HUES48 (cell line): Measurements from ENCODE around the gene DPT.
"Not testable (repeated sequence)": the region's sequence is repeated elsewhere in the genome, so short reads cannot be mapped to it uniquely, and the experiment has no call there.

Experiments used
- H3K27ac ChIP-seq: one replicate; pipeline ENCODE4 v1.7.0; 2013; ENCODE audit warnings: low read depth, low read length, inconsistent platforms
- H3K27me3 ChIP-seq: 2 replicates; pipeline ENCODE4 v1.6.1; 2013; ENCODE audit warnings: mild to moderate bottlenecking, low read length; ENCODE audit not compliant: control insufficient read depth, insufficient read depth
- H3K36me3 ChIP-seq: 2 replicates; pipeline ENCODE4 v1.6.1; 2013; ENCODE audit warnings: low read length; ENCODE audit not compliant: control insufficient read depth, insufficient read depth
- H3K4me1 ChIP-seq: 2 replicates; pipeline ENCODE4 v1.6.1; 2013; ENCODE audit warnings: mild to moderate bottlenecking, low read length; ENCODE audit not compliant: control insufficient read depth, insufficient read depth
- H3K4me3 ChIP-seq: 2 replicates; pipeline ENCODE4 v1.5.1; 2013; ENCODE audit warnings: mild to moderate bottlenecking, low read depth, low read length
- H3K9ac ChIP-seq: 2 replicates; pipeline ENCODE4 v1.6.1; 2013; ENCODE audit warnings: mild to moderate bottlenecking, low read depth, low read length, moderate library complexity
- H3K9me3 ChIP-seq: 2 replicates; pipeline ENCODE4 v1.6.1; 2013; ENCODE audit warnings: low read length; ENCODE audit not compliant: control insufficient read depth, insufficient read depth

DPT gene

DNA sequence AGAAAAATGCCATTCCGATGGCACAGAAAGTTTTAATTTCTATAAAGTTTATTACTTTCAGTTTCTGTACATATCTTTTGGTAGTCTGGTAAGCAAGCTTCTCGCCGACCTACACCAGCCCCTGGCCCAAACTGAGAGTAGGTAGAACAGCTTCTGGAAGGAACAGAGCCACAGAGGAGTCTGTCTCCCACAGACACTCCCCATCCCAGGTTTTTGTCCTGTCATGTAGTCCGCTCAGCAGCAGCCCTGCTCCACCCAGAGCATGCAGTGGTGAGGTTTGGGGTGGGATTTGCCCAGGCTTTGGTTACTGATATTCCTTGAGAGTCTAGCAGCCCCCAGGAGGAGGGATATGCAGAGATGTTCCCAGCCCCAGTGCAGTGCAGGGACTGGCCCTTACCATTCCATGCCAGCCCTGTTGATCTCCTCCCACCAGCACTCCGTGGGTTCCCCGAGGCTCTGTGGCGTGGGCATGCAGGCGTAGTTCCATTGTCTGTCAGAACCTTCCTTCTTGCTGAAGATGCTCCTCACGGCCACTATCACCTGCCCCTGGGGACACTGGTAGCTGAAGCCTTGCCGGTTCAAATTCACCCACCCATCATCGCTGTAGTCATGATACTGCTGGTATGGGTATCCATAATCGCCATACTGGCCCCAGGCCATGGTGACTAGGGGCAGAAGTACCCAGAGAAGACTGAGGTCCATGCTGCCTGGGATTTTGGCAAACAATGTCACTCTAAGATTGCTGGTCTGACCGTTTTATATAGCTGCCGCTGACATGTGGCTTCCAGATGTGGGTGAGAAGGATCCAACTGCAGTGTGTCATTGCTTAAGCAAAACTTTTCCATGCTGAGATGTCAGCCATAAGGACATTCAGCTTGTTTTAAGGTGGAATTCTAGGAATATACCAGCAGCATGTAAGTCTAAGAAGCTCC lies at the start of gene DPT:
DPT (minus strand) TSS at position 734 of the 932 bp plus-strand sequence; CDS start at position 702, 32 bp downstream.
- Histone ChIP-seq H3K27me3 (no peaks in the 10 kb centered on the region), H3K27ac (no peak within 1 kb of the TSS), H3K9ac (no peak within 1 kb of the TSS), H3K4me3 (no peak within 1 kb of the TSS), H3K9me3 (no peaks in the 10 kb centered on the region), H3K36me3 (no peaks in the 10 kb centered on the region), H3K4me1 (no peaks in the 10 kb centered on the region)

DNA sequence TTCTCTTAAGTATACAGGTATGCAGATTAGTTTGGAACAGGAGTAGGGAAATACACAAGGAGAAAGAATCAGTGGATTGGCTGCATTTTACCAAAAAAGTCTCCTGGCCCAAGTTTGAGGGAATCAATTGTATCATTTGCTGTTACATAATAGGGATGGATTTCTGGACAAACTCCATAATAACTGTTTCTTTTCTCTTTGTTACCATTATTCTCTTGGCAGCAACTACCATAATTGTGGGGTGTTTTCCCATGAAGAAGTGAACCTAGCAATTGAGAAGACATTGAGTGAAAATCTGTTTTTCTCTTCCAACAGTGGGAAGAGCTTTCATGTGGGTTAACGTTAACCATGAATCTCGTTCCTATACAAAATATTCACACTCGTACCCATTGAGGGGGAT lies 46.4 kb upstream of the DPT start:
- Histone ChIP-seq H3K4me3 (no peak overlapping the region), H3K9me3 (no peaks in the 10 kb centered on the region), H3K27me3 (no peaks in the 10 kb centered on the region), H3K27ac (no peak overlapping the region), H3K36me3 (no peaks in the 10 kb centered on the region), H3K9ac (no peak overlapping the region), H3K4me1 (no peaks in the 10 kb centered on the region)

DNA sequence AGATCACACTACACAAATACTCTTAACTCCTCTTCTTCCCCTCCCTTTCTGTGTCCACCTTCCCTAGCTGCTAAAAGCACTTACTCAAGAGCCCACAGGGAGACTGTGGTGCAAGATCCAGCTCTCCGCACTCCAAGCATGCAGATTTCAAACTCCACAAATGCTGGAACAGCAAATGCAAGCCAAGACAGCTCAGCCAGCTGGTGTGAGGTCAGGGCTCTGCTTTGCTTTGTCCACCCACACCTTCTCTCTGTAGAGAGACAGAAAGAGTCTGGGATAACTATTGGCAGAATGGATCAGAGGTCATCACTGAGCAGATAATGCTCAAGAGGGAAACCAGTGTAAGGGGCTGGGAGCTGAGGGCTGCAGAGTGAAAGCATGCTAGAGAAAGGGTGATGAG lies 45.2 kb upstream of the DPT start:
- Histone ChIP-seq H3K4me3 (no peak overlapping the region), H3K27me3 (no peaks in the 10 kb centered on the region), H3K9ac (no peak overlapping the region), H3K9me3 (no peaks in the 10 kb centered on the region), H3K36me3 (no peaks in the 10 kb centered on the region), H3K27ac (no peak overlapping the region), H3K4me1 (no peaks in the 10 kb centered on the region)

DNA sequence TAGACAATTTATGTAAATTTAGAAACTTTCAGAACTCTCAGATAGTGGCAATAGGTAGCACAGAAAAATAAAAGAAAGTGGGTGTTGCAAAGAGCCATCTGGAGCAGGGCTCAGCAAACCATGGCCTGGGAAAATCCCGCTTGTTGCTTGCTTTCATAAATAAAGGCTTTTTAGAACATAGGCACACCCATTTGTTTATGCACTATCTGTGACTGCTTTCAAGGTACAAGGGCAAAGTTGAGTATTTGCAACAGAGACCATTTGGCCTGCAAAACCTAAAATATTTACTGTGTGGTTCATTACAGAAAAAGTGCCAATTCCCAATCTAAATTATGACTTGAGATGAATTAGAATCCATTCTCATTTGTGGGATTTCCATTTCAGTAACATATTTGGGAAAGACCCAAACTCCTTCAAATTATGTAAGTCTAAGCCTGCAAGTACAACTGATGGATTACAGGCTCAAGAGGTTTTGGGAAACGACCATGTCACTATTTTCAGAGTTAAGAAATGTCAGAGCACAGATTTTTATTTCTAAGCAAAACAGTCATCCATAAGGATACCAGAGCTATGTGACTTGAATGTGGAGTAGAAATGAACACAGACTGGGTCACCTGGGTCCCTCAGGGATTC lies 43.5 kb upstream of the DPT start:
- Histone ChIP-seq H3K27ac (no peak overlapping the region), H3K9ac (no peak overlapping the region), H3K36me3 (no peaks in the 10 kb centered on the region), H3K9me3 (no peaks in the 10 kb centered on the region), H3K4me3 (no peak overlapping the region), H3K4me1 (no peaks in the 10 kb centered on the region), H3K27me3 (no peaks in the 10 kb centered on the region)

DNA sequence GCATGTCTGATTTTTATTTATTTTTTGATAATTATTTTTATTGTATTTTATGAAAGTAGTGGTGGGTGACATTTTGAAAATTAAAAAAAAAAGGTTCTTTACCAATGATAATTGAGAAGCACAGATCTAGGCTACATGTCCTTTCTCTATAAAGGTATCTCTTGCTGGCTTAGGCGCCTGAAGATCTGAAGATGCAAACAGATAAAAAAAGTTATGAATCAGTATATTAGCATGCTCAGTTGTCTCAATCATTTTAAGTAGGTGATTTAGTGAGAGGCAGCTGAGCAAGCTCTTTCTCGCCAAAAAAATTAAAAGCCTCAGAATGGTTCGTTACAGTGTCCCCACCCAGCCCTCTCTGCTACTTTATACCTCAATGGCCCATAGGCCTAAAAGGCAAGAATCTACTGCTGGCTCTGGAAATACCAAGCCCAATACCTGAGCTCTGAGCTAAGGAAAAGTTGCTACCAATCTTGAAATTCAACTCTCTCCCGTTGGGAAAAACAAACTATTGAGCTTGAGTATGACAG lies 42.2 kb upstream of the DPT start:
- Histone ChIP-seq H3K9ac (no peak overlapping the region), H3K27ac (no peak overlapping the region), H3K36me3 (no peaks in the 10 kb centered on the region), H3K9me3 (no peaks in the 10 kb centered on the region), H3K27me3 (no peaks in the 10 kb centered on the region), H3K4me3 (no peak overlapping the region), H3K4me1 (no peaks in the 10 kb centered on the region)

DNA sequence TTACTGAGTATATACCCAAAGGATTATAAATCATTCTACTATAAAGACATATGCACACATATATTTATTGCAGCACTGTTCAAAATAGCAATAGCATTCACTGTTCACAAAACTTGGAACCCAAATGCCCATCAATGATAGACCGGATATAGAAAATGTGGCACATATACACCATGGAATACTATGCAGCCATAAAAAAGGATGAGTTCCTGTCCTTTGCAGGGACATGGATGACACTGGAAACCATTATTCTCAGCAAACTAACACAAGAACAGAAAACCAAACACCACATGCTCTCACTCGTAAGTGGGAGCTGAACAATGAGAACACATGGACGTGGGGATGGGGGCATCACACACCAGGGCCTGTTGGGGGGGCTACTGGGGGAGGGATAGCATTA lies 40.9 kb upstream of the DPT start:
- not testable (repeated sequence) for H3K4me1 ChIP-seq, H3K27me3 ChIP-seq, H3K9me3 ChIP-seq, H3K4me3 ChIP-seq, H3K9ac ChIP-seq, H3K27ac ChIP-seq, H3K36me3 ChIP-seq

DNA sequence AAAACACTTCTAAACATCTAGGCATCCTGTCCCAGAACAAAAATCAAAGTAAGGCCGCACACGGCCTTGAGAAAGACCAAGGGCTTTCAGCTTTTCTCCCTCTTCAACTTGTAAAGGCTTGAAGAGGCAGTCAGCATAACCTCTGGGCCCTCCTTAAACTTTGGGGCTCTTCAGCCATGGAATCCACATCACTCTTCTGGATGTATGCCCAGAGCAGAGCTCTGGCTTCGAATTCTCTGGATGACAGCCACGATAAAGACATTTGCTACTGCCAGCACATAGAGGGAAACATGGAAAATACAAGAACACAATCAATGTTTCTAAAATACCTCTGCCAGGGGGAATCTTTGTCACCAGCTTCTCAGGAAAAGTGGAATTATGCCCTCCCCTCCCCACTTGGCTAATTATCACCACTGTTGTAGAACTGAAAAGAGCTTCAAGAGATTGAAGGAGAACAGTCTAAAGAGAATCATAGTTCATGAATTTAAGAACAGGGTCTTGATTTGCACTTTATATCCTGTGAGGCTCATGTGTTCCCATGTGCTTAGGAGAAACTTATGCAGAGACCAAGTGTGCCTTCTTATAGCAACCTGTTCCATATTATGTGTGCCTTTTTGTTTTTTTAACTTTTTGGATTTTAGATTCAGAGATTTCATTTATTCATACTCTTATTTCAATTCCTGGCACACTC lies 39.0 kb upstream of the DPT start:
- Histone ChIP-seq H3K4me1 (no peaks in the 10 kb centered on the region), H3K27me3 (no peaks in the 10 kb centered on the region), H3K4me3 (no peak overlapping the region), H3K27ac (no peak overlapping the region), H3K36me3 (no peaks in the 10 kb centered on the region), H3K9me3 (no peaks in the 10 kb centered on the region), H3K9ac (no peak overlapping the region)

DNA sequence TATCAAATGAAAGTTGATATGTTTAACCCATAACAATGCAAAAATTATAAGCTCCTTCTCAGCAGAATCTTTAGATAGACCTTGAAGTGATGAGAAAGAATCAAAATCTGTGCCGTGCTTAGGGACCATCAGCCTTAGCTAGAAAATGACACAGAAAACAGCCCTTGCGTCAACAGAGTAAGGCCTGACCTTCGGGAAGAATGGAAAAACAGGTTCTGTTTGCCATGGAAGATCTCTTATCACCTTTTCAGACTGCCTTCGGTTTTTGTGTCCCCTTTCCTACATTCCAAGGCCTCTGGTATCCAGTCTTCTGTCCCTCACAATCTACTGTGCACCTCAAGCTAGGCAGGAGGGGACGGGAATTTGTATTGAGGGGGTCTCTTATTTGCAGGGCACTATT lies 37.6 kb upstream of the DPT start:
- Histone ChIP-seq H3K4me3 (no peak overlapping the region), H3K36me3 (no peaks in the 10 kb centered on the region), H3K27me3 (no peaks in the 10 kb centered on the region), H3K4me1 (no peaks in the 10 kb centered on the region), H3K27ac (no peak overlapping the region), H3K9me3 (no peaks in the 10 kb centered on the region), H3K9ac (no peak overlapping the region)

DNA sequence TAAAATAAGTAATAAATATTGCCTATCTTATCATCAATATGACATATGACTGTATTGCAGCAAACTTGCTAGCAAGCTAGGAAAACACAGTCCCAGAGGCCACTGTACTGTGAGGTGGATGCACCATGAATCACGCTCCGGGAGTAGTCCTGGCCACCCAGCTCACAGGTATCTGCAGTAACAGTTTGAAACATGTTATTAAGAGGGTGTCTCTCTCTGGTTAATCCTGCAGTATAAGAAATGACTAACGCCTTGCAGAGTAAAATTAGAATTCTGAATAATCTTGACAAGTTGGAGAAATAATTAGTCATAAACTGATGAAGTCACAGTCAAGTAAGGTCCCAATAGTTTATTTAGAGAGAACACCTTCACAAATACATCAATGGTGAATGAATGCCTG lies 34.0 kb upstream of the DPT start:
- Histone ChIP-seq H3K4me3 (no peak overlapping the region), H3K9ac (no peak overlapping the region), H3K27ac (no peak overlapping the region), H3K27me3 (no peaks in the 10 kb centered on the region), H3K36me3 (no peaks in the 10 kb centered on the region), H3K9me3 (no peaks in the 10 kb centered on the region), H3K4me1 (no peaks in the 10 kb centered on the region)

DNA sequence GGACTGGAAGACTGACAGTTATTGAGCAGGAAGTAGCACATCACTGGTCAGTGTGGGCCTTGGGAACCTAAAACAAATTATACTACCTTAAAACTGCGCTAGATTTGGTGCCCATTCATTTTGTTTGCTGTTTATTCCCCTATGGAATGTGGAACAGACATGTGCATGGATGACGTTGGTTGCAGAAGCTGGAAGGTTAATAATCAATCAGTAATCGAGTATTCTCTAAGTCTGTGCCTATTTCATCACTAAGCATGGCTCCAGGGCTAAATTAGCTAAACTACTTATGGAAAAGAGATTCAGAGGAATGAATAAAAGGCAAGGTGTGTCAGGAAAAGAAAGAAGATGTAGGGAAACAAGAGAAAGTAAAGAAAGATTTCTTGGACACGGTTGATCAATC lies 33.5 kb upstream of the DPT start:
- H3K9me3 ChIP-seq = no peaks in the 10 kb centered on the region

DNA sequence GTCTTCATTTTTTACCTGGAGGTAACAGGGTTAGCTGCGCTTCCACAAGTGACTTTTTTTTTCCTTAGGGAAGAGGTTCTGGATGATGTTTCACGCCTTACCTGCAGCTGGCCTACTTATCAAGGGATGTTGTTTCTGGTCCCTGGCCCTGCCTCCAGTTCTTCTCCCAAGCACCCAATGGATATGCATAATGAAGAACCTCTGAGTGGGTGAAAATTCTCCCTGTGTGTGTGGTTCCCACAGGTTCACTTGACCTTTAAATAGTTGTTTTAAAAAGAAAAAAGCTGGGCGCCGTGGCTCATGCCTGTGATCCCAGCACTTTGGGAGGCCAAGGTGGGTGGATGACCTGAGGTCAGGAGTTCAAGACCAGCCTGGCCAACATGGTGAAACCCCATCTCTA lies 31.8 kb upstream of the DPT start:
- Histone ChIP-seq H3K4me3 (no peak overlapping the region), H3K27me3 (no peaks in the 10 kb centered on the region), H3K36me3 (no peaks in the 10 kb centered on the region), H3K4me1 (no peaks in the 10 kb centered on the region), H3K9me3 (no peaks in the 10 kb centered on the region), H3K9ac (no peak overlapping the region), H3K27ac (no peak overlapping the region)

More for the DNA sequence above, 33.5 kb upstream of the DPT start:
- no peak overlapping the region for H3K4me3 ChIP-seq
- H3K36me3 ChIP-seq = no peaks in the 10 kb centered on the region
- H3K4me1 ChIP-seq = no peaks in the 10 kb centered on the region
- no peak overlapping the region for H3K27ac ChIP-seq
- H3K9ac ChIP-seq = no peak overlapping the region
- H3K27me3 ChIP-seq = no peaks in the 10 kb centered on the region
